Measurements from ENCODE around the gene MRPL23.

The MRPL23 gene

DNA sequence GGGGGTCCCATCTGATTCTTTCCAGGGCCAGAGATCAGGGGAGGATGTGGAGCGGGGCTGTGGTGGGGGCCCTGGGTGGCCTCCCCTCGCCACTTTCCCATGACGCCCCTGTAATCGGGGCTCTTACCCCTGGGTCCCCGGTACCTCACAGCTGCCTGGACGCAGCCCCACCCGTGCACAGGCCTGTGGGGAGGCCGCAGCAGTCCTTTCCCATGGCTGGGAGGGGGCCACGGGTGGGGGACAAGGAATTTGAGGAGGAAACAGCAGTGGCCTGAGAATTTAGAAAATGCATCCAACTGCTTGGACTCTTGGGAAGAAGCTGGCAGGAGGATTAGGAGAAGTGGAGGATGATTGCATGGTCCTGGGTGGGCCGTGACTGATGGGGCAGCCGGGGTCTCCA lies 32.5 kb downstream of the MRPL23 start:
- ATAC-seq = no peak
- no peak for TF ChIP-seq SNAI2 (CRISPR knock-in tag; IDR thresholded peaks at IDR 0.05)
- TF ChIP-seq, protein P1, sequence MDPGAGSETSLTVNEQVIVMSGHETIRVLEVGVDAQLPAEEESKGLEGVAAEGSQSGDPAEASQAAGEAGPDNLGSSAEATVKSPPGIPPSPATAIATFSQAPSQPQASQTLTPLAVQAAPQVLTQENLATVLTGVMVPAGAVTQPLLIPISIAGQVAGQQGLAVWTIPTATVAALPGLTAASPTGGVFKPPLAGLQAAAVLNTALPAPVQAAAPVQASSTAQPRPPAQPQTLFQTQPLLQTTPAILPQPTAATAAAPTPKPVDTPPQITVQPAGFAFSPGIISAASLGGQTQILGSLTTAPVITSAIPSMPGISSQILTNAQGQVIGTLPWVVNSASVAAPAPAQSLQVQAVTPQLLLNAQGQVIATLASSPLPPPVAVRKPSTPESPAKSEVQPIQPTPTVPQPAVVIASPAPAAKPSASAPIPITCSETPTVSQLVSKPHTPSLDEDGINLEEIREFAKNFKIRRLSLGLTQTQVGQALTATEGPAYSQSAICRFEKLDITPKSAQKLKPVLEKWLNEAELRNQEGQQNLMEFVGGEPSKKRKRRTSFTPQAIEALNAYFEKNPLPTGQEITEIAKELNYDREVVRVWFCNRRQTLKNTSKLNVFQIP (CRISPR knock-in tag; IDR thresholded peaks at IDR 0.05; ENCODE audit: borderline replicate concordance, low read depth) = no peak
- no peak for TF ChIP-seq ZFP30 (CRISPR knock-in tag; IDR thresholded peaks at IDR 0.05)
- no peak for TF ChIP-seq ZFP3 (CRISPR knock-in tag; IDR thresholded peaks at IDR 0.05)
- TF ChIP-seq, protein P2, sequence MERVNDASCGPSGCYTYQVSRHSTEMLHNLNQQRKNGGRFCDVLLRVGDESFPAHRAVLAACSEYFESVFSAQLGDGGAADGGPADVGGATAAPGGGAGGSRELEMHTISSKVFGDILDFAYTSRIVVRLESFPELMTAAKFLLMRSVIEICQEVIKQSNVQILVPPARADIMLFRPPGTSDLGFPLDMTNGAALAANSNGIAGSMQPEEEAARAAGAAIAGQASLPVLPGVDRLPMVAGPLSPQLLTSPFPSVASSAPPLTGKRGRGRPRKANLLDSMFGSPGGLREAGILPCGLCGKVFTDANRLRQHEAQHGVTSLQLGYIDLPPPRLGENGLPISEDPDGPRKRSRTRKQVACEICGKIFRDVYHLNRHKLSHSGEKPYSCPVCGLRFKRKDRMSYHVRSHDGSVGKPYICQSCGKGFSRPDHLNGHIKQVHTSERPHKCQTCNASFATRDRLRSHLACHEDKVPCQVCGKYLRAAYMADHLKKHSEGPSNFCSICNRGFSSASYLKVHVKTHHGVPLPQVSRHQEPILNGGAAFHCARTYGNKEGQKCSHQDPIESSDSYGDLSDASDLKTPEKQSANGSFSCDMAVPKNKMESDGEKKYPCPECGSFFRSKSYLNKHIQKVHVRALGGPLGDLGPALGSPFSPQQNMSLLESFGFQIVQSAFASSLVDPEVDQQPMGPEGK (CRISPR knock-in tag; IDR thresholded peaks at IDR 0.05; ENCODE audit: borderline replicate concordance) = no peak
- no peak for TF ChIP-seq CSDC2 (CRISPR knock-in tag; IDR thresholded peaks at IDR 0.05)
- no peak for TF ChIP-seq BACH2 (CRISPR knock-in tag; IDR thresholded peaks at IDR 0.05; ENCODE audit: borderline replicate concordance)
- TF ChIP-seq ZNF565 (CRISPR knock-in tag; conservative IDR thresholded peaks at IDR 0.05; ENCODE audit: low read depth) = no peak
- TF ChIP-seq OSR1 (CRISPR knock-in tag; IDR thresholded peaks at IDR 0.05) = no peak
- TF ChIP-seq TCF4 (CRISPR knock-in tag; IDR thresholded peaks at IDR 0.05; ENCODE audit: borderline replicate concordance) = no peak
- TF ChIP-seq ZNF8 (CRISPR knock-in tag; IDR thresholded peaks at IDR 0.05) = no peak
- no peak for TF ChIP-seq ZNF70 (CRISPR knock-in tag; IDR thresholded peaks at IDR 0.05)
- TF ChIP-seq ESRRG (CRISPR knock-in tag; IDR thresholded peaks at IDR 0.05) = no peak
- TF ChIP-seq CREB5 (CRISPR knock-in tag; IDR thresholded peaks at IDR 0.05; ENCODE audit: low read depth) = no peak
- no peak for TF ChIP-seq TOX (CRISPR knock-in tag; IDR thresholded peaks at IDR 0.05; ENCODE audit: borderline replicate concordance)
- TF ChIP-seq ISL1 (CRISPR knock-in tag; IDR thresholded peaks at IDR 0.05) = no peak
- TF ChIP-seq, protein P3, sequence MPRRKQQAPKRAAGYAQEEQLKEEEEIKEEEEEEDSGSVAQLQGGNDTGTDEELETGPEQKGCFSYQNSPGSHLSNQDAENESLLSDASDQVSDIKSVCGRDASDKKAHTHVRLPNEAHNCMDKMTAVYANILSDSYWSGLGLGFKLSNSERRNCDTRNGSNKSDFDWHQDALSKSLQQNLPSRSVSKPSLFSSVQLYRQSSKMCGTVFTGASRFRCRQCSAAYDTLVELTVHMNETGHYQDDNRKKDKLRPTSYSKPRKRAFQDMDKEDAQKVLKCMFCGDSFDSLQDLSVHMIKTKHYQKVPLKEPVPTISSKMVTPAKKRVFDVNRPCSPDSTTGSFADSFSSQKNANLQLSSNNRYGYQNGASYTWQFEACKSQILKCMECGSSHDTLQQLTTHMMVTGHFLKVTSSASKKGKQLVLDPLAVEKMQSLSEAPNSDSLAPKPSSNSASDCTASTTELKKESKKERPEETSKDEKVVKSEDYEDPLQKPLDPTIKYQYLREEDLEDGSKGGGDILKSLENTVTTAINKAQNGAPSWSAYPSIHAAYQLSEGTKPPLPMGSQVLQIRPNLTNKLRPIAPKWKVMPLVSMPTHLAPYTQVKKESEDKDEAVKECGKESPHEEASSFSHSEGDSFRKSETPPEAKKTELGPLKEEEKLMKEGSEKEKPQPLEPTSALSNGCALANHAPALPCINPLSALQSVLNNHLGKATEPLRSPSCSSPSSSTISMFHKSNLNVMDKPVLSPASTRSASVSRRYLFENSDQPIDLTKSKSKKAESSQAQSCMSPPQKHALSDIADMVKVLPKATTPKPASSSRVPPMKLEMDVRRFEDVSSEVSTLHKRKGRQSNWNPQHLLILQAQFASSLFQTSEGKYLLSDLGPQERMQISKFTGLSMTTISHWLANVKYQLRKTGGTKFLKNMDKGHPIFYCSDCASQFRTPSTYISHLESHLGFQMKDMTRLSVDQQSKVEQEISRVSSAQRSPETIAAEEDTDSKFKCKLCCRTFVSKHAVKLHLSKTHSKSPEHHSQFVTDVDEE (CRISPR knock-in tag; IDR thresholded peaks at IDR 0.05) = no peak
- TF ChIP-seq ZC3H10 (CRISPR knock-in tag; IDR thresholded peaks at IDR 0.05) = no peak
- TF ChIP-seq, protein P4, sequence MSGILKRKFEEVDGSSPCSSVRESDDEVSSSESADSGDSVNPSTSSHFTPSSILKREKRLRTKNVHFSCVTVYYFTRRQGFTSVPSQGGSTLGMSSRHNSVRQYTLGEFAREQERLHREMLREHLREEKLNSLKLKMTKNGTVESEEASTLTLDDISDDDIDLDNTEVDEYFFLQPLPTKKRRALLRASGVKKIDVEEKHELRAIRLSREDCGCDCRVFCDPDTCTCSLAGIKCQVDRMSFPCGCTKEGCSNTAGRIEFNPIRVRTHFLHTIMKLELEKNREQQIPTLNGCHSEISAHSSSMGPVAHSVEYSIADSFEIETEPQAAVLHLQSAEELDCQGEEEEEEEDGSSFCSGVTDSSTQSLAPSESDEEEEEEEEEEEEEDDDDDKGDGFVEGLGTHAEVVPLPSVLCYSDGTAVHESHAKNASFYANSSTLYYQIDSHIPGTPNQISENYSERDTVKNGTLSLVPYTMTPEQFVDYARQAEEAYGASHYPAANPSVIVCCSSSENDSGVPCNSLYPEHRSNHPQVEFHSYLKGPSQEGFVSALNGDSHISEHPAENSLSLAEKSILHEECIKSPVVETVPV (CRISPR knock-in tag; IDR thresholded peaks at IDR 0.05) = no peak
- no peak for TF ChIP-seq ARNTL (CRISPR knock-in tag; IDR thresholded peaks at IDR 0.05; ENCODE audit: borderline replicate concordance, low read depth)

DNA sequence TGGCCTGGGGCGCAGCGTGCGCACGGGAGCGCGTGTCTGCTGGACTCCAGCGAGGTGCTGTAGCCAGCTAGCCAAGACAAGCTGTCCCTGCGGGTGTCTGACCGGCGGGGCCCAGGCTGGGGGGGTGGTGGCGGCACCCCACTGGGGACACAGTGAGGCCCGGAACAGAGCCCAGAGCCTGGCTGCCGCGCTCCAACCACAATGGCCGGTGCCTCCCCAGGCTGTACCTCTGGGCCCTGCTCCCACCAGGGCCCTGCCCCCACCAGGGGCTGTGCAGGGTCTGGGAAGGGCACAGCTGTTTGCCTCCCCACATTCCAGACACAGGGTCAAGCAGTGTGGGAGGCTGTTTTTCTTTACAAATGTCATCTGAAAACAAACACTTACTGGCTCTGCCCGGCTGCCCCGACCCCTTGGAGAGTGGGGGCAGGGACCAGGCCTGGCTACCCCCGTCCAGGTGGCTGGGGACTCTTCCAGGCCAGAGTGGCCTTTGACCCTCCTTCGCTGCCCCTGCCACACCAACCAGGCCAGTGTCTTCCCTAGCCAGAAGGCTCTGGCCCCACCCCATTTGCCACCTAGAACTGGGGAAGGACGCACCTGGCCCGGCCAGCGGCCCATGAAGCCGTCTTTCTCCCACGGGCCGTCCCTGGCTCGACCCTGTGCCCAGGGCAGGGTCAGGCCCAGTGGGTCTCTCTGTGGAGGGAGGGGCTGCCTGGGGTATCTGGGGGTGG lies 35.9 kb downstream of the MRPL23 start:
- no peak for TF ChIP-seq ZC3H10 (CRISPR knock-in tag; IDR thresholded peaks at IDR 0.05)
- TF ChIP-seq ZNF565 (CRISPR knock-in tag; conservative IDR thresholded peaks at IDR 0.05; ENCODE audit: low read depth) = no peak
- no peak for TF ChIP-seq PPARA (CRISPR knock-in tag; IDR thresholded peaks at IDR 0.05; ENCODE audit: borderline replicate concordance)
- TF ChIP-seq, protein P1 (CRISPR knock-in tag; IDR thresholded peaks at IDR 0.05; ENCODE audit: borderline replicate concordance, low read depth) = no peak
- TF ChIP-seq, protein P3 (CRISPR knock-in tag; IDR thresholded peaks at IDR 0.05) = no peak
- no peak for TF ChIP-seq RARB (CRISPR knock-in tag; IDR thresholded peaks at IDR 0.05)
- TF ChIP-seq ZFP3 (CRISPR knock-in tag; IDR thresholded peaks at IDR 0.05) = no peak
- no peak for TF ChIP-seq ZNF70 (CRISPR knock-in tag; IDR thresholded peaks at IDR 0.05)
- TF ChIP-seq ZNF8 (CRISPR knock-in tag; IDR thresholded peaks at IDR 0.05) = no peak
- ATAC-seq = no peak

All from SK-N-SH treated with all-trans-retinoic acid at 6 μM for 48 hours (cell line).